ENCODE results near the gene UBE2D2.
"Not testable (repeated sequence)": the region's sequence is repeated elsewhere in the genome, so short reads cannot be mapped to it uniquely, and the experiment has no call there.

Gene UBE2D2

DNA sequence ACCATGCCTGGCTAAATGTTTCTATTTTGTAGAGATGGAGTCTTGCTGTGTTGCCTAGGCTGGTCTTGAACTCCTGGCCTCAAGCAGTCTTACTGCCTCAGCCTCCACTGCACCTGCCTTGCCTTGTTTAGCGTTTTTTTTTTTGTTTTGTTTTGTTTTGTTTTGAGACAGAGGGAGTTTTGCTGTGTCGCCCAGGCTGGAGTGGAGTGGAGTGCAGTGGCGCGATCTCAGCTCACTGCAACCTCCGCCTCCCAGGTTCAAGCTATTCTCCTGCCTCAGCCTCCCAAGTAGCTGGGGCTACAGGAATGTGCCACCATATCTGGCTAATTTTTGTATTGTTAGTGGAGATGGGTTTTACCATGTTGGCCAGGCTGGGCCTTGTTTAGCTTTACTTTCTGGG is 27.0 kb downstream of the UBE2D2 start:
- not testable (repeated sequence) for DNase-seq

DNA sequence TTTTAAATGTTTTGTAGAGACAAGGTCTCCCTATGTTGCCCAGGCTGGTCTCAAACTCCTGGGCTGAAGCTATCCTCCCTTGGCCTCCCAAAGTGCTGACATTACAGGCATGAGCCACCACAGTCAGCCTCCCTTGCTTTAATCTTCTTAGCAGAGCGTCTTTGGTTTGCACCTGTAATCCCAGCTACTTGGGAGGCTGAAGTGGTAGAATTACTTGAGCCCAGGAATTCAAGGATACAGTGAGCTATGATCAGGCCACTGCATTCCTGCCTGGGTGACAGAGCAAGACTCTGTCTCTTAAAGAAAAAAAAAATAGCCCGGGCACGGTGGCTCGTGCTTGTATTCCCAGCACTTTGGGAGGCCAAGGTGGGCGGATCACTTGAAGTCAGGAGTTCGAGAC is 27.8 kb downstream of the UBE2D2 start:
- DNase-seq, result no peak

DNA sequence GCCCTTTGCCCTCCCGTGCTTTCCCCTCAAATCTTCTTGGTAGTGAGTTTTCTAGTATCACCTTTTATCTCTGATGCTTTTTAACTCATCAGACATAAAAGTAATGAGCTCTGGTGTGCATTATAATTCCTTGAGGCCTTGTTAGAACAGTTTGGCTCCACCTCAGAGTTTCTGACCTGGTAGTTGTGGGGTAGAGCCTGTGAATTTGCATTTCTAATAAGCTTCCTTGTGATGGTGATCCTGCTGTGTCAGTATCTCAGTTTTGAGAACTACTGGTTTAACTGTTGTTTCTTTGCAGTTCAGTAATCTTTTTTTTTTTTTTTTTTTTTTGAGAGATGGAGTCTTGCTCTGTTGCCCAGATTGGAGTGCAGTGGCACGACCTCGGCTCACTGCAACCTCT is 31.1 kb downstream of the UBE2D2 start:
- DNase-seq, result no peak

DNA sequence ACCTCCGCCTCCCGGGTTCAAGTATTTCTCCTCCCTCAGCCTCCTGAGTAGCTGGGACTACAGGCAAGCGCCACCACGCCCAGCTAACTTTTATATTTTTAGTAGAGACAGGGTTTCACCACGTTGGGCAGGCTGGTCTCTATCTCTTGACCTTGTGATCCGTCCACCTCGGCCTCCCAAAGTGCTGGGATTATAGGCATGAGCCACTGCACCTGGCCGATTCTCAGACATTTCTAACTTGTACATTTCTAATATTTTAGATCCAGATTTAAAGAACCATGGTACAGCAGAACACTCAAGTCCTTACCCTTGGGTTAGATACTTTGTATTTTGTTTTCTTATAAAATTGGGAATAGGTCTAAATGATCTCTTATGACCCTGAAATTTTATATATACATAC is 31.9 kb downstream of the UBE2D2 start:
- not testable (repeated sequence) for DNase-seq

DNA sequence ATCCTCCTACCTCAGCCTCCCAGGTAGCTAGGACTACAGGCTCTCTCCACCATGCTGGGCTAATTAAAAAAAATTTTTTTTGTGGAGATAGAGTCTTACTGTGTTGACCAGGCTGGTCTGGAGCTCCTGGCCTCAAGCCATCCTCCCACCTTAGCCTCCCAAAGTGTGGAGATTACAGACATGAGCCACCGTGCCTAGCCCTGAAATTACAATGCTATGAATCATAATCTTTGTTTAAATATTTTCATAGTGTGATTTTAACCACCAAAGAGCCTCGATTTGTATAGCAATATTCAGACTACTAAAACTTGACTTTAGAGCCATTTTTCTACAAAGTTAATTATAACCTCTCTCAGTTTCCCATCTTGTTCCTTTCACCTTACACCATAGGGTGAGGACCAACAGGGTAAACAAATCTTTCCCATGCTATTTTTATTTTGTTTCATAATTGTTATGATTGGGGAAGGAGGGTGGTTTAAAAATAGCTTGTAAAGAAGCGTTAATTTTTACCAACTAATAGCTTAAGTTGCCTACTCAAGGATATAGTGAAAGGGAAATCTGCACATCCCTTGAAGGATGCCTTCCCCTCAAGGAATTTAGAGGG is 32.7 kb downstream of the UBE2D2 start:
- DNase-seq, result no peak

GRCh38 chr5:139597134-139597533 is 36.0 kb downstream of the UBE2D2 start:
- no peak for DNase-seq

- not testable (repeated sequence) for DNase-seq
Observed at GRCh38 chr5:139598601-139598965, 37.4 kb downstream of the UBE2D2 start.

DNA sequence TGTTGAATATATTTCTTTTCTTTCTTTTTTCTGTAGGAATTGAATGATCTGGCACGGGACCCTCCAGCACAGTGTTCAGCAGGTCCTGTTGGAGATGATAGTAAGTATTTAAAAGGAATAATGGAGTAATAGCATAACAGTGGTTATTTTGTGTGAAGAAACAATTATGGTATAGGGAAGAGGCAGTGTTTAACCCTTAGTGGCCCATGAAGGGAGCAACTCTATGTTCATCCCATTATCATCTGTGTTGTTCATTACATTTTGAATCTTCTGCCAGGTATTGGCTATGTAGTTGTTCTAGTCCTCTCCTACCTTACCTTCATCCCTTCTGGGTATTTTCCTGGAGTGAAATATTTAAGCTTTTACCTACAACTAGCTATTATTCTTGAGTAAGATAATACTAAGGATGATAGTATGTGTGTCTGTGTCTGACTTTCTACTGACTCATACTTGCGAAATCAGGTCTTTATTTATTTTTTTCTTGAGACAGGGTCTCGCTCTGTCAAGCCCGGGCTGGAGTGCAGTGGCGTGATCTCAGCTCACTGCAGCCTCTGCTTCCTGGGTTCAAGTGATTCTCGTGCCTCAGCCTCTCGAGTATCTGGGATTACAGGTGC is 39.3 kb downstream of the UBE2D2 start:
- no peak for DNase-seq

- DNase-seq, result no peak
Observed at GRCh38 chr5:139601429-139601828, 40.3 kb downstream of the UBE2D2 start.

DNA sequence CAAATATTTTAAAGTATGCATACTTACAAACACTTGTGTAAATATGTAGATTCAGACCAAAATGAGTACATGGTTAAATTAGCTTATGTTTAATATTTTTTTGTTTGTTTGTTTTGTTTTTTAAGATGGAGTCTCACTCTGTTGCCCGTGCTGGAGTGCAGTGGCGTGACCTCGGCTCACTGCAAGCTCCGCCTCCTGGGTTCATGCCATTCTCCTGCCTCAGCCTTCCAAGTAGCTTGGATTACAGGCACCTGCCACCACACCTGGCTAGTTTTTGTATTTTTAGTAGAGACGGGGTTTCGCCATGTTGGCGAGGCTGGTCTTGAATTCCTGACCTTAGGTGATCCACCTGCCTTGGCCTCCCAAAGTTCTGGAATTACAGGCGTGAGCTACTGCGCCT is 40.8 kb downstream of the UBE2D2 start:
- not testable (repeated sequence) for DNase-seq

GRCh38 chr5:139605887-139606286 is 44.7 kb downstream of the UBE2D2 start:
- no peak for DNase-seq

- DNase-seq, result no peak
Observed at GRCh38 chr5:139611703-139612584, 50.8 kb downstream of the UBE2D2 start.

- no peak for DNase-seq
Observed at GRCh38 chr5:139619861-139620260, 58.7 kb downstream of the UBE2D2 start.

- not testable (repeated sequence) for DNase-seq
Observed at GRCh38 chr5:139625398-139625797, 64.3 kb downstream of the UBE2D2 start.

GRCh38 chr5:139630855-139631254 is 69.7 kb downstream of the UBE2D2 start:
- DNase-seq, result no peak

- no peak for DNase-seq
Observed at GRCh38 chr5:139631520-139632165, 70.5 kb downstream of the UBE2D2 start.

- no peak for DNase-seq
Observed at GRCh38 chr5:139633295-139634027, 72.3 kb downstream of the UBE2D2 start.

DNA sequence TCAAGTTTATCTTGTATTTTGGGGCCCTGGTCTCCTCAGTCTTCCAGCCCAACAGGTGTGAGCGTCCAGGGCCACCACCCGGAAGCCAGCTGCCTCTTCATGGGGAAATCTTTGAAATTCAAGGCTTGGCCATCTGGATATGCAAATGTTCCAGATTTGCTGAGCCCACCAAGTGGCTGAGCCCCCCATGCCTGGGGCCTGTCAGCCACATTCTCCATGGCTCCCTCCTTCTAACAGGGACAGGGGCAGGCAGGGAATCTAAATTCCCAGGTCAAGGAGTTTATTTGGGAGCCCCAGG is 72.8 kb downstream of the UBE2D2 start:
- no peak for DNase-seq

GRCh38 chr5:139634541-139634940 is 73.4 kb downstream of the UBE2D2 start:
- no peak for DNase-seq

DNA sequence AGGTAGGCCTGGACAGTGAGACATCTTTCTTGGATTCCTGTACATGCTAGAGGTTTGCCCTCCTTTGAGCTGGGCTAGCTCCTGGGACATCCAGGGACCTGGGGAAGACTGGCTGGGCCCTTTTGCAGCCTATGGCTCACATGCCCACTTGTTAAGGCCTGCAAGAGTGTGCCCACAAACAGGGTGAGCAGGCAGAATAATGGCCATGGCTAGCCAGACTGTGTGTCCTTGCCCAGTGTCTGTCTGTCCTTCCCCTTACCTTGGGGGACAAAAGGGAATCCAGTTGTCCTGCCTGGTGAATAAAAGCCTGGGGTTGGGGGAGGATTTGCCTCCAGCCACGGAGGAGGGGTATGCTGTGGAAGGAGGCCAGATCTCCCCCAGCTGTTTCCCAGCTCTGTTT is 74.1 kb downstream of the UBE2D2 start:
- no peak for DNase-seq

DNA sequence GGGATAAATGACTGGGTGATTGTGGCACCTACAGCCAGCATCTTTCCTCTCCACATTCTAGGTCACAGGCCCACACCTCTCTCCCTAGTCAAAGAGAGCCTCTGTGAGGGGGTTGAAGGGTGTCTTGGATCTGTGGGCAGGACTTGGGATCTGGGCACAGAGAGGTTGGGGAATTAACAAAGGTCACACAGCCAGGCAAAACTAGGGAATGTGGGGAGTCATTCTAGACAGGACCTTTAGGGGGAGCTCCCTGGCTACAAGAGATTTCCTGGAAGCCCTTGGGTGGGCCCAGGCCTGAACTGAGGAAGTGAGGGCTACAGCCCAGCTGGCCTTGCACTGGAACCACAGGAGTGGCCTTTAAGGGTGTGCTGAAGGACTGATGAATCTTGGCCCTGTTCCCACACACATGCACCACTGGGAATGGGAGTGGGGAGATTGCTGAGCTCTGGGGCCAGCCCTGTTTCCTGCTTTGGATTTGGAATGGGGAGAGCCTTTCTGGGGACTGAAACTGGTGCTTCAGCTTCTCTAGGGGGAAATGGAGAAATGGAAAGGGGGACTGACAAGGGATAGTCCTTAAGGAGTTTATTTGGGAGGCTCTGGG is 74.6 kb downstream of the UBE2D2 start:
- DNase-seq, result no peak

GRCh38 chr5:139636207-139636792 is 75.2 kb downstream of the UBE2D2 start:
- DNase-seq, result no peak
